ENCODE data around the gene MROH8.

The MROH8 gene

DNA sequence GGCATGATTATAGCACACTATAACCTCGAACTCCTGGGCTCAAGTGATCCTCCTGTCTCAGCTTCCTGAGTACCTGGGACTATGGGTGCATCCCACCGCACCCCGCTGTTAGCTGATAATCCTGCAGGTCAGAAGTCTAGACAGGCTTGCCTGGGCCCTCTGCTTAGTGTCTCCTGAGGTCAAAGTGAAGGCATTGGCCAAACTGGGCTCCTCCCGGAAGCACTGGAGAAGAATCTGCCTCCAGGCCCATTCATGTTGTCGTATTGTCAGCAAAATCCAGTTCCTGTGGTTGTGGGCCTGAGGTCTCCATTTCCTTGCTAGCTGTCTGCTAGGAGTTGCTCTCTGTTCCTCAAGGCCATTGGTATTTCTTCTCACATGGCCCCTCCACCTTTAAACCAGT is 6.3 kb upstream of the MROH8 start (continued):
- TF ChIP-seq, protein P1, sequence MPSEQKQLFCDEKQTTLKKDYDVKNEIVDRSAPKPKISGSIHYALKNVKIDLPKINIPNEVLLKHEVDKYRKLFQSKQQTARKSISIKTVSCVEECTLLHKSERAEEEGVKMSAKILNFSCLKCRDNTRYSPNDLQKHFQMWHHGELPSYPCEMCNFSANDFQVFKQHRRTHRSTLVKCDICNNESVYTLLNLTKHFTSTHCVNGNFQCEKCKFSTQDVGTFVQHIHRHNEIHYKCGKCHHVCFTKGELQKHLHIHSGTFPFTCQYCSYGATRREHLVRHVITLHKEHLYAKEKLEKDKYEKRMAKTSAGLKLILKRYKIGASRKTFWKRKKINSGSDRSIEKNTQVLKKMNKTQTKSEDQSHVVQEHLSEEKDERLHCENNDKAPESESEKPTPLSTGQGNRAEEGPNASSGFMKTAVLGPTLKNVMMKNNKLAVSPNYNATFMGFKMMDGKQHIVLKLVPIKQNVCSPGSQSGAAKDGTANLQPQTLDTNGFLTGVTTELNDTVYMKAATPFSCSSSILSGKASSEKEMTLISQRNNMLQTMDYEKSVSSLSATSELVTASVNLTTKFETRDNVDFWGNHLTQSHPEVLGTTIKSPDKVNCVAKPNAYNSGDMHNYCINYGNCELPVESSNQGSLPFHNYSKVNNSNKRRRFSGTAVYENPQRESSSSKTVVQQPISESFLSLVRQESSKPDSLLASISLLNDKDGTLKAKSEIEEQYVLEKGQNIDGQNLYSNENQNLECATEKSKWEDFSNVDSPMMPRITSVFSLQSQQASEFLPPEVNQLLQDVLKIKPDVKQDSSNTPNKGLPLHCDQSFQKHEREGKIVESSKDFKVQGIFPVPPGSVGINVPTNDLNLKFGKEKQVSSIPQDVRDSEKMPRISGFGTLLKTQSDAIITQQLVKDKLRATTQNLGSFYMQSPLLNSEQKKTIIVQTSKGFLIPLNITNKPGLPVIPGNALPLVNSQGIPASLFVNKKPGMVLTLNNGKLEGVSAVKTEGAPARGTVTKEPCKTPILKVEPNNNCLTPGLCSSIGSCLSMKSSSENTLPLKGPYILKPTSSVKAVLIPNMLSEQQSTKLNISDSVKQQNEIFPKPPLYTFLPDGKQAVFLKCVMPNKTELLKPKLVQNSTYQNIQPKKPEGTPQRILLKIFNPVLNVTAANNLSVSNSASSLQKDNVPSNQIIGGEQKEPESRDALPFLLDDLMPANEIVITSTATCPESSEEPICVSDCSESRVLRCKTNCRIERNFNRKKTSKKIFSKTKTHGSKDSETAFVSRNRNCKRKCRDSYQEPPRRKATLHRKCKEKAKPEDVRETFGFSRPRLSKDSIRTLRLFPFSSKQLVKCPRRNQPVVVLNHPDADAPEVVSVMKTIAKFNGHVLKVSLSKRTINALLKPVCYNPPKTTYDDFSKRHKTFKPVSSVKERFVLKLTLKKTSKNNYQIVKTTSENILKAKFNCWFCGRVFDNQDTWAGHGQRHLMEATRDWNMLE (tag by site-specific recombination; conservative IDR thresholded peaks at IDR 0.05; ENCODE audit: low read depth) = no peak
- TF ChIP-seq, protein P2, sequence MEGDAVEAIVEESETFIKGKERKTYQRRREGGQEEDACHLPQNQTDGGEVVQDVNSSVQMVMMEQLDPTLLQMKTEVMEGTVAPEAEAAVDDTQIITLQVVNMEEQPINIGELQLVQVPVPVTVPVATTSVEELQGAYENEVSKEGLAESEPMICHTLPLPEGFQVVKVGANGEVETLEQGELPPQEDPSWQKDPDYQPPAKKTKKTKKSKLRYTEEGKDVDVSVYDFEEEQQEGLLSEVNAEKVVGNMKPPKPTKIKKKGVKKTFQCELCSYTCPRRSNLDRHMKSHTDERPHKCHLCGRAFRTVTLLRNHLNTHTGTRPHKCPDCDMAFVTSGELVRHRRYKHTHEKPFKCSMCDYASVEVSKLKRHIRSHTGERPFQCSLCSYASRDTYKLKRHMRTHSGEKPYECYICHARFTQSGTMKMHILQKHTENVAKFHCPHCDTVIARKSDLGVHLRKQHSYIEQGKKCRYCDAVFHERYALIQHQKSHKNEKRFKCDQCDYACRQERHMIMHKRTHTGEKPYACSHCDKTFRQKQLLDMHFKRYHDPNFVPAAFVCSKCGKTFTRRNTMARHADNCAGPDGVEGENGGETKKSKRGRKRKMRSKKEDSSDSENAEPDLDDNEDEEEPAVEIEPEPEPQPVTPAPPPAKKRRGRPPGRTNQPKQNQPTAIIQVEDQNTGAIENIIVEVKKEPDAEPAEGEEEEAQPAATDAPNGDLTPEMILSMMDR (tag by site-specific recombination; IDR thresholded peaks at IDR 0.05) = no peak
- no peak for TF ChIP-seq ZNF175 (tag by site-specific recombination; IDR thresholded peaks at IDR 0.05)
- TF ChIP-seq KLF10 (tag by site-specific recombination; IDR thresholded peaks at IDR 0.05) = no peak
- TF ChIP-seq ZXDB (tag by site-specific recombination; IDR thresholded peaks at IDR 0.05) = no peak
- TF ChIP-seq IKZF3 (tag by site-specific recombination; IDR thresholded peaks at IDR 0.05) = no peak
- no peak for TF ChIP-seq SETDB1 (IDR thresholded peaks at IDR 0.05; ENCODE audit: insufficient read length, low read length)
- TF ChIP-seq ZNF155 (tag by site-specific recombination; IDR thresholded peaks at IDR 0.05) = no peak
- TF ChIP-seq, protein P3, sequence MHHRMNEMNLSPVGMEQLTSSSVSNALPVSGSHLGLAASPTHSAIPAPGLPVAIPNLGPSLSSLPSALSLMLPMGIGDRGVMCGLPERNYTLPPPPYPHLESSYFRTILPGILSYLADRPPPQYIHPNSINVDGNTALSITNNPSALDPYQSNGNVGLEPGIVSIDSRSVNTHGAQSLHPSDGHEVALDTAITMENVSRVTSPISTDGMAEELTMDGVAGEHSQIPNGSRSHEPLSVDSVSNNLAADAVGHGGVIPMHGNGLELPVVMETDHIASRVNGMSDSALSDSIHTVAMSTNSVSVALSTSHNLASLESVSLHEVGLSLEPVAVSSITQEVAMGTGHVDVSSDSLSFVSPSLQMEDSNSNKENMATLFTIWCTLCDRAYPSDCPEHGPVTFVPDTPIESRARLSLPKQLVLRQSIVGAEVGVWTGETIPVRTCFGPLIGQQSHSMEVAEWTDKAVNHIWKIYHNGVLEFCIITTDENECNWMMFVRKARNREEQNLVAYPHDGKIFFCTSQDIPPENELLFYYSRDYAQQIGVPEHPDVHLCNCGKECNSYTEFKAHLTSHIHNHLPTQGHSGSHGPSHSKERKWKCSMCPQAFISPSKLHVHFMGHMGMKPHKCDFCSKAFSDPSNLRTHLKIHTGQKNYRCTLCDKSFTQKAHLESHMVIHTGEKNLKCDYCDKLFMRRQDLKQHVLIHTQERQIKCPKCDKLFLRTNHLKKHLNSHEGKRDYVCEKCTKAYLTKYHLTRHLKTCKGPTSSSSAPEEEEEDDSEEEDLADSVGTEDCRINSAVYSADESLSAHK (tag by site-specific recombination; IDR thresholded peaks at IDR 0.05) = no peak

DNA sequence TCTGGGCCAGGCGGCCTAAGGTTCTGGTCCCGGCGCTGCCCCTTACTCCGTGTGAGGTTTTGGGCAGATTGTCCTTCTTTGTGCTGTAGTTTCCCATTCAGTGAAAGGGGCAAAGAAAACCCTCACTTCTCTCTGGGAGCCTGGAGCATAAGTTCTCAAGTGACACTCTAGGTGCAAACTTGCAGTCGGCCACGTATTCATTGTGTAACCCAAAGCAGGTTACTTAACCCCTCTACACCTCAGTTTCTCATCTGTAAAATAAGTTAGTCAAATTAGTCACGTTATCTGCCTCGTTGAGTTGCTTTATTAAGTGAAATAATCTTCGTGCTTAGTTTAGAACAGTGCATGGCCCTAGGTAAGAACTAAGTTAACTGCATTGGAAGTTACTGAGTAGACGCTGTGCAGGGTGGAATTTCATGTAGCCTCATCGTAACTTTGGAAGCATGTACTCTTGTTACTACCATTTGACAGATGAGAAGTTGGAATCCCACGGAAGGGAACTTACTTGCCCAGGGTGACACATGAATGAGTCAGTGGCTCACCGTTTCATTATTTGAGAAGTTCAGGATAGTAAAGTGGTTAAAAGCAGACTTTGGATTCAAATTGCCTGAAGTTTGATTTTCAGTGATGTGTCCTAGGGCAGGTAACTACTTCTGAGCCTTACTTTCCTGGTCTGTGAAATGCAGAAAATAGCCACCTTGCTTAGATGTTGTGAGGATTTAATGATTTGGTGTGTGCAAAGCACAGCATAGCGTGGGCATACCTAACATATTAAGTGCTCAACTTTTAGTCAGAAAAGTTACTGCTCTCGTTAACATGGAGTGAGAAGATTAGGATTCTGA is 556 bp upstream of the MROH8 start:
- H3K27ac ChIP-seq (ENCODE audit: extremely low read depth, low read depth, low read length) = peak overlapping the region; percentile 79; the same call in 1 of the 2 replicates
- H3K4me1 ChIP-seq (ENCODE audit: control insufficient read depth, insufficient read depth, low read length) = no peaks in the 10 kb centered on the region
- ChIA-PET CTCF (interaction anchor here (0.6 to 3.7 kb wide), 5 partner anchors 10 to 16 kb away, joined by 3 to 52 read pairs (median 9); no protein-coding TSS in a partner anchor), POLR2A (interaction anchor here (0.5 to 3.6 kb wide), 5 partner anchors 11 to 103 kb away, joined by 3 to 30 read pairs (median 14); partner anchors contain the start of gene RBL1)
- H3K9me3 ChIP-seq (ENCODE audit: control insufficient read depth, insufficient read depth, low read depth, low read length) = no peaks in the 10 kb centered on the region
- H3K36me3 ChIP-seq (ENCODE audit: control insufficient read depth in 2 of 2, insufficient read depth in 1 of 2, low read length in 2 of 2) = peaks cover 10 to 25% of the 10 kb centered on the region in 2 experiments; a peak in 2 of 3 replicates
- peak overlapping the region; percentile 71 for H3K4me3 ChIP-seq (ENCODE audit: low read depth, low read length)
- TF ChIP-seq PRDM1 (tag by site-specific recombination; IDR thresholded peaks at IDR 0.05) (peak; percentile 68), GLI4 (tag by site-specific recombination; IDR thresholded peaks at IDR 0.05) (no peak), REPIN1 (tag by site-specific recombination; IDR thresholded peaks at IDR 0.05; ENCODE audit: low read depth) (no peak), ZNF76 (tag by site-specific recombination; IDR thresholded peaks at IDR 0.05; ENCODE audit: borderline replicate concordance, low read depth) (peak; percentile 9; the same call in 1 of the 2 replicates), ZNF571 (tag by site-specific recombination; IDR thresholded peaks at IDR 0.05) (no peak), ZNF366 (tag by site-specific recombination; conservative IDR thresholded peaks at IDR 0.05) (no peak)
- TF ChIP-seq, protein P4, sequence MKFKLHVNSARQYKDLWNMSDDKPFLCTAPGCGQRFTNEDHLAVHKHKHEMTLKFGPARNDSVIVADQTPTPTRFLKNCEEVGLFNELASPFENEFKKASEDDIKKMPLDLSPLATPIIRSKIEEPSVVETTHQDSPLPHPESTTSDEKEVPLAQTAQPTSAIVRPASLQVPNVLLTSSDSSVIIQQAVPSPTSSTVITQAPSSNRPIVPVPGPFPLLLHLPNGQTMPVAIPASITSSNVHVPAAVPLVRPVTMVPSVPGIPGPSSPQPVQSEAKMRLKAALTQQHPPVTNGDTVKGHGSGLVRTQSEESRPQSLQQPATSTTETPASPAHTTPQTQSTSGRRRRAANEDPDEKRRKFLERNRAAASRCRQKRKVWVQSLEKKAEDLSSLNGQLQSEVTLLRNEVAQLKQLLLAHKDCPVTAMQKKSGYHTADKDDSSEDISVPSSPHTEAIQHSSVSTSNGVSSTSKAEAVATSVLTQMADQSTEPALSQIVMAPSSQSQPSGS (tag by site-specific recombination; IDR thresholded peaks at IDR 0.05; ENCODE audit: low read depth) = no peak
